ENCODE results near the gene SLC29A3.
"Not testable (repeated sequence)": the region's sequence is repeated elsewhere in the genome, so short reads cannot be mapped to it uniquely, and the experiment has no call there.

SLC29A3 gene

DNA sequence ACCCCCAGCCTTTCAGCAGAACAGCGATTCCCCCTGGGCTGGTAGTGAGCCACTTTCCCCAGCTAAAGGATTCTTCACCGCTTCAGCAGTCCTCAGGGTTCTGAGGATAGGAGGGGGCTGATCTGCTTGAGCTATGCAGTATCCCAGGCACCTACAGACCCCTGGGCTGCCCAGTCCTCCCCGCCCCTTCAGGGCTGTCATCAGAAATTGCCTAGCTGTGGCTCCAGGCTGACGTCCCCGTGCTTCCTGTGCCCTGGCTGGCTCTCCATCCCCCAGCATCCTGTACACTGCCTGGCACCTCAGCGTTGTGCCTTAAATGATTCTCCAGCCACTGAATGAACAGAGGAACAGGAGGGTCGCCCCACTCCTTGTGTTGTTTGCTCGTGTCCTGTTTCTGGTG, 39.2 kb downstream of the SLC29A3 start:
- no peak overlapping the region for H3K23ac ChIP-seq (ENCODE audit: low read length)
- WGBS (ENCODE audit: extremely low coverage, insufficient coverage, low lambda C conversion rate) = no CpG with 5 or more reads among the region's 8 CpGs
- H3K36me3 ChIP-seq (ENCODE audit: control insufficient read depth, insufficient read depth, low read length) = no peaks in the 10 kb centered on the region
- no peak overlapping the region for H3K4me3 ChIP-seq (ENCODE audit: low read length)
- H3K9ac ChIP-seq (ENCODE audit: low read length) = no peak overlapping the region
- no peak overlapping the region for H2BK120ac ChIP-seq (ENCODE audit: low read depth, low read length)
- DNase-seq = no peak
- no peak overlapping the region for H2BK15ac ChIP-seq (replicated peaks; ENCODE audit: low read depth)
- H3K4ac ChIP-seq (ENCODE audit: low read depth, low read length) = no peak overlapping the region
- no peak overlapping the region for H3K4me2 ChIP-seq (ENCODE audit: low read length)
- no peak overlapping the region for H4K8ac ChIP-seq (ENCODE audit: low read depth, low read length)
- H2AK5ac ChIP-seq (ENCODE audit: low read length) = no peak overlapping the region
- no peak overlapping the region for H3K27ac ChIP-seq (ENCODE audit: low read depth, low read length)
- no peak overlapping the region for H4K5ac ChIP-seq (ENCODE audit: low read length)
- no peak overlapping the region for H3K18ac ChIP-seq (ENCODE audit: low read length)
- H3K4me1 ChIP-seq (ENCODE audit: control insufficient read depth, low read depth, low read length) = no peaks in the 10 kb centered on the region
- no peak overlapping the region for H2BK5ac ChIP-seq (ENCODE audit: low read length)
- H3K27me3 ChIP-seq (ENCODE audit: insufficient read depth, low read length, poor library complexity) = no peaks in the 10 kb centered on the region
- no peak overlapping the region for H3K56ac ChIP-seq (ENCODE audit: low read length)
- H3K79me2 ChIP-seq (ENCODE audit: control insufficient read depth, insufficient read depth, low read length) = no peaks in the 10 kb centered on the region
- H3K79me1 ChIP-seq (ENCODE audit: low read length) = no peaks in the 10 kb centered on the region

DNA sequence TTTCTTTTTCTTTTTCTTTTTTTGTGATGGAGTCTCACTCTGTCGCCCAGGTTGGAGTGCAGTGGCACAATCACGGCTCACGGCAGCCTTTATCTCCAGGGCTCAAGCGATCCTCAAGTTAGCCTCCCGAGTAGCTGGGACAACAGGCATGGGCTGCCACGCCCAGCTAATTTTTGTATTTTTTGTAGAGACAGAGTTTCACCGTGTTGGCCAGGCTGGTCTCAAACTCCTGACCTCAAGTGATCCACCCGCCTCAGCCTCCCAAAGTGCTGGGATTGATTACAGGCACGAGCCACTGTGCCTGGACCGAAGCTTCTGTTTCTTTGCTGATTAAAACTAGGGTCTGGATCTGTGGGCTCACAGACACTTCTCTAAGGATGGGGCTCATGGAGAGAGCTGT, 39.8 kb downstream of the SLC29A3 start:
- H3K27me3 ChIP-seq (ENCODE audit: insufficient read depth, low read length, poor library complexity); H3K79me2 ChIP-seq (ENCODE audit: control insufficient read depth, insufficient read depth, low read length); H2BK15ac ChIP-seq (replicated peaks; ENCODE audit: low read depth); H3K4ac ChIP-seq (ENCODE audit: low read depth, low read length); H3K56ac ChIP-seq (ENCODE audit: low read length); H3K9ac ChIP-seq (ENCODE audit: low read length); H3K18ac ChIP-seq (ENCODE audit: low read length); H4K8ac ChIP-seq (ENCODE audit: low read depth, low read length); H3K36me3 ChIP-seq (ENCODE audit: control insufficient read depth, insufficient read depth, low read length); H3K23ac ChIP-seq (ENCODE audit: low read length); DNase-seq; H3K27ac ChIP-seq (ENCODE audit: low read depth, low read length); H2BK120ac ChIP-seq (ENCODE audit: low read depth, low read length); H4K5ac ChIP-seq (ENCODE audit: low read length); H3K4me3 ChIP-seq (ENCODE audit: low read length); H3K79me1 ChIP-seq (ENCODE audit: low read length); H2BK5ac ChIP-seq (ENCODE audit: low read length); H2AK5ac ChIP-seq (ENCODE audit: low read length); H3K4me2 ChIP-seq (ENCODE audit: low read length); H3K4me1 ChIP-seq (ENCODE audit: control insufficient read depth, low read depth, low read length): not testable (repeated sequence)
- WGBS (ENCODE audit: extremely low coverage, insufficient coverage, low lambda C conversion rate) = no CpG with 5 or more reads among the region's 10 CpGs

DNA sequence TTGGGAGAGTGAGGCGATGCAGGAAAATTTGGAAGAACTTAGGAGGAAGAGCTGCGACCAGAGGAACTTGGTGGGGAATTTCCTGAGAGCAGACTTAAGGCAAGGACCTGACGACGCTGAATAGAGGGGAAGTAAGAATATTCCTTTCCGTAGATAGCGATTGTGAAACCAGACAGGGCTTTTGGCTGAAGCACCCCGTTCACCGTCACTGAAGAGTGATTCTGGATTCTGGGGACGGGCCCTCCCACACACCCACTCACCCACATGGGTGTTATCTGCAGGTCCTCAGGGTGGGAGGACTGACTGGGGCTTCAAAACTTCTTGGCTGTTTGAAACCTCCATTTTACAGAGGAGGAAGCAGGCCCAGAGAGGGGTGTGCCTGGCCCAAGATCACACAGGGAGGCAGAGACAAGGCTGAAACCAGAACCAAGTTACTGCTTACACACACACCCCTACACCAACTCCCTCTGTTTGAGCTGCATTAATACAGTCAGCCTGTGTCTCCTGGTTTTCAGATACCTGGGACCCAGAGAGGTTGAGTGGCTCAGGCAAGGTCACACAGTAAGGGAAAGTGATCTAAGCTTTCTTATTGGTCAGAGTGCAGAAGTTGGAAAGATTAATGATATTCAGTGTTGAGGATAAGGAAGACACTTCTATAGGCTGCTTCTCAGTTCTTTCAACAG, 40.4 kb downstream of the SLC29A3 start:
- H3K79me1 ChIP-seq (ENCODE audit: low read length) = no peaks in the 10 kb centered on the region

DNA sequence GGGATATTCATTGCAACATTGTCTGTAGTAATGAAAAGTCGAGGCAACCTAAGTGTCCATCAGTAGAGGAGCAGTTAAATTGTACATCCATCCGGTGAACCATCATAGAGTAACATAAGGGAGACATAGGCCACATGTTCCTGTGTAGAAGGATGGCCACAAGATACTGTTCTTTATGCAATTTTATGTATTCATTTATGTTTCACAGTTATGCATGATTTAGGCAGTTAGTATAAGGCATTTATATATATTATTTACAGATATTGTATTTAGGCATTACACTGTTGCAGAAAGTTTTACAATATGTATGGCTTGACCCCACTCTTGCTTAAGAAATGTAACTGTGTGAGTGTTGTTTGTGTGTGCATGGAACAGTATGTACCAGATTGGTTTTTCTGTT, 41.7 kb downstream of the SLC29A3 start:
- H3K4me1 ChIP-seq (ENCODE audit: control insufficient read depth, low read depth, low read length) = no peaks in the 10 kb centered on the region
- H3K36me3 ChIP-seq (ENCODE audit: control insufficient read depth, insufficient read depth, low read length) = no peaks in the 10 kb centered on the region
- no peaks in the 10 kb centered on the region for H3K79me2 ChIP-seq (ENCODE audit: control insufficient read depth, insufficient read depth, low read length)
- H3K4ac ChIP-seq (ENCODE audit: low read depth, low read length) = no peak overlapping the region
- H2BK15ac ChIP-seq (replicated peaks; ENCODE audit: low read depth) = no peak overlapping the region
- H2BK5ac ChIP-seq (ENCODE audit: low read length) = no peak overlapping the region
- no peaks in the 10 kb centered on the region for H3K27me3 ChIP-seq (ENCODE audit: insufficient read depth, low read length, poor library complexity)
- H3K79me1 ChIP-seq (ENCODE audit: low read length) = no peaks in the 10 kb centered on the region
- no peak overlapping the region for H2BK120ac ChIP-seq (ENCODE audit: low read depth, low read length)
- H4K5ac ChIP-seq (ENCODE audit: low read length) = no peak overlapping the region
- no peak overlapping the region for H3K23ac ChIP-seq (ENCODE audit: low read length)
- no peak overlapping the region for H3K56ac ChIP-seq (ENCODE audit: low read length)
- no peak overlapping the region for H3K18ac ChIP-seq (ENCODE audit: low read length)
- no peak overlapping the region for H4K8ac ChIP-seq (ENCODE audit: low read depth, low read length)
- no peak overlapping the region for H2AK5ac ChIP-seq (ENCODE audit: low read length)
- no CpG with 5 or more reads among the region's 2 CpGs for WGBS (ENCODE audit: extremely low coverage, insufficient coverage, low lambda C conversion rate)
- H3K9ac ChIP-seq (ENCODE audit: low read length) = no peak overlapping the region
- no peak for DNase-seq
- H3K4me3 ChIP-seq (ENCODE audit: low read length) = no peak overlapping the region
- no peak overlapping the region for H3K27ac ChIP-seq (ENCODE audit: low read depth, low read length)
- no peak overlapping the region for H3K4me2 ChIP-seq (ENCODE audit: low read length)

More for the DNA sequence above, 40.4 kb downstream of the SLC29A3 start:
- Histone ChIP-seq H3K4me3 (ENCODE audit: low read length) (no peak overlapping the region), H3K27me3 (ENCODE audit: insufficient read depth, low read length, poor library complexity) (no peaks in the 10 kb centered on the region), H2BK5ac (ENCODE audit: low read length) (no peak overlapping the region), H2BK120ac (ENCODE audit: low read depth, low read length) (no peak overlapping the region), H3K56ac (ENCODE audit: low read length) (no peak overlapping the region), H4K5ac (ENCODE audit: low read length) (no peak overlapping the region), H3K4ac (ENCODE audit: low read depth, low read length) (no peak overlapping the region), H3K18ac (ENCODE audit: low read length) (no peak overlapping the region), H2BK15ac (replicated peaks; ENCODE audit: low read depth) (no peak overlapping the region), H3K9ac (ENCODE audit: low read length) (no peak overlapping the region), H3K27ac (ENCODE audit: low read depth, low read length) (no peak overlapping the region), H2AK5ac (ENCODE audit: low read length) (no peak overlapping the region), H3K4me2 (ENCODE audit: low read length) (no peak overlapping the region), H4K8ac (ENCODE audit: low read depth, low read length) (no peak overlapping the region), H3K23ac (ENCODE audit: low read length) (no peak overlapping the region), H3K36me3 (ENCODE audit: control insufficient read depth, insufficient read depth, low read length) (no peaks in the 10 kb centered on the region), H3K79me2 (ENCODE audit: control insufficient read depth, insufficient read depth, low read length) (no peaks in the 10 kb centered on the region), H3K4me1 (ENCODE audit: control insufficient read depth, low read depth, low read length) (no peaks in the 10 kb centered on the region)
- DNase-seq = no peak
- no CpG with 5 or more reads among the region's 9 CpGs for WGBS (ENCODE audit: extremely low coverage, insufficient coverage, low lambda C conversion rate)

DNA sequence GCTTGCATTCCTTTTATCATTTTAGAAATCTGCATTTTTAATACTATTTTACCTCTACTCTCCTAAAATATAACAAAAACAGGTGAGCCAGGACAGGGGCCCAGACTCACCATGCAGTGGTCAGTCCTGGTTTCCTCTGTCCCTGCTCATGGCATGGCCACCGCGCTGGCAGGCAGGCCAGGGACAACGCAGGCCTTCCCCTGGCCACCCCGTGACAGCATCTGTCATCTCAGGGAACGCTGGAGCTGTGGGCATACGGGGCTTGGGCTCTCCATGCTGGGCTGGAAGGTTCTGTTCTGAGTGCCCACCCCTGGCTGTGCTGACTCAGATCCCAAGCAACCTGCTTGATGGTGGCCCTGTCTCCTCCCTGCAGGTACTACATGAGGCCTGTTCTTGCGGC, 42.5 kb downstream of the SLC29A3 start:
- Histone ChIP-seq H4K8ac (ENCODE audit: low read depth, low read length) (no peak overlapping the region), H4K5ac (ENCODE audit: low read length) (no peak overlapping the region), H3K56ac (ENCODE audit: low read length) (no peak overlapping the region), H2BK120ac (ENCODE audit: low read depth, low read length) (no peak overlapping the region), H3K27me3 (ENCODE audit: insufficient read depth, low read length, poor library complexity) (no peaks in the 10 kb centered on the region), H3K27ac (ENCODE audit: low read depth, low read length) (no peak overlapping the region), H3K23ac (ENCODE audit: low read length) (no peak overlapping the region), H2BK5ac (ENCODE audit: low read length) (no peak overlapping the region), H3K36me3 (ENCODE audit: control insufficient read depth, insufficient read depth, low read length) (no peaks in the 10 kb centered on the region), H3K4me2 (ENCODE audit: low read length) (no peak overlapping the region), H2AK5ac (ENCODE audit: low read length) (no peak overlapping the region), H2BK15ac (replicated peaks; ENCODE audit: low read depth) (no peak overlapping the region), H3K4me1 (ENCODE audit: control insufficient read depth, low read depth, low read length) (no peaks in the 10 kb centered on the region), H3K18ac (ENCODE audit: low read length) (no peak overlapping the region), H3K79me1 (ENCODE audit: low read length) (no peaks in the 10 kb centered on the region), H3K79me2 (ENCODE audit: control insufficient read depth, insufficient read depth, low read length) (no peaks in the 10 kb centered on the region), H3K9ac (ENCODE audit: low read length) (no peak overlapping the region), H3K4me3 (ENCODE audit: low read length) (no peak overlapping the region), H3K4ac (ENCODE audit: low read depth, low read length) (no peak overlapping the region)
- no peak for DNase-seq
- WGBS (ENCODE audit: extremely low coverage, insufficient coverage, low lambda C conversion rate) = no CpG with 5 or more reads among the region's 7 CpGs

DNA sequence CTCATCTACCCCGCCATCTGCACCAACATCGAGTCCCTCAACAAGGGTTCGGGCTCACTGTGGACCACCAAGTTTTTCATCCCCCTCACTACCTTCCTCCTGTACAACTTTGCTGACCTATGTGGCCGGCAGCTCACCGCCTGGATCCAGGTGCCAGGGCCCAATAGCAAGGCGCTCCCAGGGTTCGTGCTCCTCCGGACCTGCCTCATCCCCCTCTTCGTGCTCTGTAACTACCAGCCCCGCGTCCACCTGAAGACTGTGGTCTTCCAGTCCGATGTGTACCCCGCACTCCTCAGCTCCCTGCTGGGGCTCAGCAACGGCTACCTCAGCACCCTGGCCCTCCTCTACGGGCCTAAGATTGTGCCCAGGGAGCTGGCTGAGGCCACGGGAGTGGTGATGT, 43.1 kb downstream of the SLC29A3 start:
- no peak overlapping the region for H3K56ac ChIP-seq (ENCODE audit: low read length)
- no peak overlapping the region for H2BK120ac ChIP-seq (ENCODE audit: low read depth, low read length)
- no peak overlapping the region for H4K8ac ChIP-seq (ENCODE audit: low read depth, low read length)
- no peak overlapping the region for H3K4me2 ChIP-seq (ENCODE audit: low read length)
- H3K18ac ChIP-seq (ENCODE audit: low read length) = no peak overlapping the region
- no peaks in the 10 kb centered on the region for H3K79me2 ChIP-seq (ENCODE audit: control insufficient read depth, insufficient read depth, low read length)
- H3K27ac ChIP-seq (ENCODE audit: low read depth, low read length) = no peak overlapping the region
- no peak overlapping the region for H3K23ac ChIP-seq (ENCODE audit: low read length)
- no peak overlapping the region for H2BK5ac ChIP-seq (ENCODE audit: low read length)
- H2BK15ac ChIP-seq (replicated peaks; ENCODE audit: low read depth) = no peak overlapping the region
- H3K27me3 ChIP-seq (ENCODE audit: insufficient read depth, low read length, poor library complexity) = no peaks in the 10 kb centered on the region
- WGBS (ENCODE audit: extremely low coverage, insufficient coverage, low lambda C conversion rate) = no CpG with 5 or more reads among the region's 16 CpGs
- no peaks in the 10 kb centered on the region for H3K79me1 ChIP-seq (ENCODE audit: low read length)
- H3K4me3 ChIP-seq (ENCODE audit: low read length) = no peak overlapping the region
- H3K4ac ChIP-seq (ENCODE audit: low read depth, low read length) = no peak overlapping the region
- H4K5ac ChIP-seq (ENCODE audit: low read length) = no peak overlapping the region
- H3K9ac ChIP-seq (ENCODE audit: low read length) = no peak overlapping the region
- DNase-seq = no peak
- H3K36me3 ChIP-seq (ENCODE audit: control insufficient read depth, insufficient read depth, low read length) = no peaks in the 10 kb centered on the region
- H2AK5ac ChIP-seq (ENCODE audit: low read length) = no peak overlapping the region
- H3K4me1 ChIP-seq (ENCODE audit: control insufficient read depth, low read depth, low read length) = no peaks in the 10 kb centered on the region

All from mesendoderm (in vitro differentiated cells).